GM19351 (cell line): Measurements from ENCODE around the gene SEZ6.

ENCODE experiments used
- ATAC-seq: cut with Tn5 transposase; IDR thresholded peaks from one replicate; pipeline ENCODE4 v1.9.1; 2021; ENCODE audit warnings: mild to moderate bottlenecking, moderate library complexity; ENCODE audit not compliant: unreplicated experiment

The SEZ6 gene

GRCh38 chr17:29003289-29003688, 2.5 kb downstream of the SEZ6 start:
- no peak for ATAC-seq

GRCh38 chr17:29002811-29003210, 3.0 kb downstream of the SEZ6 start:
- ATAC-seq, result no peak

- no peak for ATAC-seq
Measured at GRCh38 chr17:29000973-29001372, 4.9 kb downstream of the SEZ6 start.

GRCh38 chr17:28999206-28999605, 6.6 kb downstream of the SEZ6 start:
- ATAC-seq, result no peak

- no peak for ATAC-seq
Measured at GRCh38 chr17:28997806-28998205, 8.0 kb downstream of the SEZ6 start.

- ATAC-seq, result no peak
Measured at GRCh38 chr17:28996554-28997096, 9.2 kb downstream of the SEZ6 start.

- ATAC-seq, result no peak
Measured at GRCh38 chr17:28993645-28994426, 12.0 kb downstream of the SEZ6 start.

GRCh38 chr17:28992625-28993600, 12.9 kb downstream of the SEZ6 start:
- ATAC-seq, result no peak

- no peak for ATAC-seq
Measured at GRCh38 chr17:28992185-28992584, 13.6 kb downstream of the SEZ6 start.

GRCh38 chr17:28991779-28992178, 14.1 kb downstream of the SEZ6 start:
- ATAC-seq, result no peak

- ATAC-seq, result no peak
Measured at GRCh38 chr17:28989028-28989427, 16.8 kb downstream of the SEZ6 start.

- ATAC-seq, result no peak
Measured at GRCh38 chr17:28988475-28988874, 17.4 kb downstream of the SEZ6 start.

- no peak for ATAC-seq
Measured at GRCh38 chr17:28986714-28987655, 18.8 kb downstream of the SEZ6 start.

- no peak for ATAC-seq
Measured at GRCh38 chr17:28985950-28986713, 19.7 kb downstream of the SEZ6 start.

GRCh38 chr17:28983286-28984230, 22.3 kb downstream of the SEZ6 start:
- ATAC-seq, result no peak

GRCh38 chr17:28982131-28982793, 23.6 kb downstream of the SEZ6 start:
- no peak for ATAC-seq

- ATAC-seq, result no peak
Measured at GRCh38 chr17:28978356-28978964, 27.4 kb downstream of the SEZ6 start.
